ENCODE results near the gene PNPLA6.

The PNPLA6 gene

DNA sequence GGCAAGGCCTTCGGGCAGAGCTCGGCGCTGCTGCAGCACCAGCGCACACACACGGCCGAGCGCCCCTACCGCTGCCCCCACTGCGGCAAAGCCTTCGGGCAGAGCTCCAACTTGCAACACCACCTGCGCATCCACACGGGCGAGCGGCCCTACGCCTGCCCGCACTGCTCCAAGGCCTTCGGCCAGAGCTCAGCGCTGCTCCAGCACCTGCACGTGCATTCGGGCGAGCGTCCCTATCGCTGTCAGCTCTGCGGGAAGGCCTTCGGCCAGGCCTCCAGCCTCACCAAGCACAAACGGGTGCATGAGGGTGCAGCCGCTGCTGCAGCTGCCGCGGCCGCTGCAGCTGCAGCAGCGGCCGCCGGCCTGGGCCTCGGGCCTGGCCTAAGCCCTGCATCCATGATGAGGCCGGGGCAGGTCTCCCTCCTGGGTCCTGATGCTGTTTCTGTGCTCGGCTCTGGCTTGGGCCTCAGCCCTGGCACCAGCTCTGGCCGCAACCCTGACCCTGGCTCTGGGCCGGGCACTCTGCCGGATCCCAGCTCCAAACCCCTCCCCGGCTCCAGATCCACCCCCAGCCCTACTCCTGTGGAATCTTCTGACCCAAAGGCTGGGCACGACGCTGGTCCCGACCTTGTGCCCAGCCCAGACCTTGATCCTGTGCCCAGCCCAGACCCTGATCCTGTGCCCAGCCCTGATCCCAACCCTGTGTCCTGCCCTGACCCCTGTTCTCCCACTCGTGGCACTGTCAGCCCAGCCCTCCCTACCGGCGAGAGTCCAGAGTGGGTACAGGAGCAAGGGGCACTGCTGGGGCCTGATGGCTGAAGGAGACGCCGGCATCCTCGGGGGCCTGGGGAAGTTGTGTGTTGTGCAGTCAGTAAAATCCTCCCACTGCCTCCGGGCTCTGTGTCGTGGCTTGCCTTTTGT is 15.1 kb upstream of the PNPLA6 start:
- Histone ChIP-seq H3K4me2 (ENCODE audit: low read length, poor library complexity, severe bottlenecking) (no peak overlapping the region), H4K91ac (ENCODE audit: low read length) (peak overlapping the region; percentile 34), H2AK5ac (ENCODE audit: low read length, severe bottlenecking) (no peak overlapping the region), H4K8ac (ENCODE audit: low read length) (peak overlapping the region; percentile 12), H2BK5ac (ENCODE audit: low read depth, low read length, poor library complexity, severe bottlenecking) (no peak overlapping the region), H3K9me3 (ENCODE audit: control insufficient read depth, low read length) (no peaks in the 10 kb centered on the region), H3K18ac (ENCODE audit: low read depth in 1 of 2, low read length in 2 of 2) (no peak overlapping the region), H3K4ac (ENCODE audit: low read depth in 1 of 2, low read length in 2 of 2) (no peak overlapping the region), H2AFZ (ENCODE audit: low read depth, low read length) (no peak overlapping the region), H3K23ac (ENCODE audit: low read length in 2 of 2) (no peak overlapping the region), H3K4me1 (ENCODE audit: control insufficient read depth, insufficient read depth, low read depth, low read length) (peaks cover 21% of the 10 kb centered on the region), H3K27me3 (ENCODE audit: control insufficient read depth in 1 of 2, insufficient read depth in 1 of 2, low read length in 2 of 2) (no peaks in the 10 kb centered on the region), H2BK120ac (ENCODE audit: low read depth, low read length) (no peak overlapping the region), H2BK15ac (ENCODE audit: low read depth, poor library complexity, severe bottlenecking) (peak overlapping the region; percentile 36), H3K36me3 (ENCODE audit: control insufficient read depth in 1 of 2, insufficient read depth in 2 of 2, low read depth in 1 of 2, low read length in 2 of 2) (peaks cover 23 to 30% of the 10 kb centered on the region in 2 experiments), H3K4me3 (ENCODE audit: insufficient read depth in 1 of 2, low read depth in 1 of 2, low read length in 2 of 2) (no peak overlapping the region), H2BK12ac (ENCODE audit: low read length in 2 of 2) (no peak overlapping the region), H3K79me1 (replicated peaks; ENCODE audit: low read length, poor library complexity, severe bottlenecking) (peaks cover 46% of the 10 kb centered on the region), H3K14ac (ENCODE audit: low read length in 2 of 2) (no peak overlapping the region), H3K9ac (ENCODE audit: low read length) (no peak overlapping the region), H3K27ac (ENCODE audit: low read length, poor library complexity, severe bottlenecking) (no peak overlapping the region)
- no peak for DNase-seq
- 95% methylated on average over 51 of the region's 51 CpGs for WGBS

DNA sequence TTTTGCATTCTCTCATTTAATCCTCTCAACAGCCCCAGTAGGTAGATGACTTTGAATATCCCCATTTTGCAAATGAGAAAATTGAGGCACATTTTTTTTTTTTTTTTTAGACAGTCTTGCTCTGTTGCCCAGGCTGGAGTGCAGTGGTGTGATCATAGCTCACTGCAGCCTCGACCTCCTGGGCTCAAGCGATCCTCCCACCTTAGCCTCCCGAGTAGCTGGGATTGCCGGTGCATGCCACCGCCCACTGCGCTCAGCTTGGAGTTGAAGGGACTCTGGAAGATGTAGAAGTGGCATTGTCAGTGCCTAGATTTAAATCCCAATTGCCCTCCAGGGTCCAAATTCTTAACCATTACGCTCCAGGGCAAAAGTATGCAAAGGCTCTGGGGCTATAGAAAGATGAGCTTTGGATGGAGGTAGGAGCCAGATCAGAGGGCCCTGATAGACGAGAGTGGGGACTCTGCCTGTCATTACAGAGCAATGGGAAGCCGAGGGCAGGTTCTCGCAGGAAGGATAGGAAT is 13.9 kb upstream of the PNPLA6 start:
- Histone ChIP-seq H4K8ac (ENCODE audit: low read length) (peak overlapping the region; percentile 39), H3K36me3 (ENCODE audit: control insufficient read depth in 1 of 2, insufficient read depth in 2 of 2, low read depth in 1 of 2, low read length in 2 of 2) (peaks cover 34 to 40% of the 10 kb centered on the region in 2 experiments), H3K9ac (ENCODE audit: low read length) (peak overlapping the region; percentile 81), H3K9me3 (ENCODE audit: control insufficient read depth, low read length) (no peaks in the 10 kb centered on the region), H3K23ac (ENCODE audit: low read length in 2 of 2) (no peak overlapping the region), H3K4me1 (ENCODE audit: control insufficient read depth, insufficient read depth, low read depth, low read length) (peaks cover 19% of the 10 kb centered on the region), H2BK5ac (ENCODE audit: low read depth, low read length, poor library complexity, severe bottlenecking) (no peak overlapping the region), H2BK120ac (ENCODE audit: low read depth, low read length) (peak overlapping the region; percentile 23), H3K79me1 (replicated peaks; ENCODE audit: low read length, poor library complexity, severe bottlenecking) (peaks cover 45% of the 10 kb centered on the region), H3K4me2 (ENCODE audit: low read length, poor library complexity, severe bottlenecking) (peak overlapping the region; percentile 93), H3K4ac (ENCODE audit: low read depth in 1 of 2, low read length in 2 of 2) (peak overlapping the region in 1 of 2 experiments; percentile 97), H2BK15ac (ENCODE audit: low read depth, poor library complexity, severe bottlenecking) (no peak overlapping the region), H3K27ac (ENCODE audit: low read length, poor library complexity, severe bottlenecking) (no peak overlapping the region), H3K27me3 (ENCODE audit: control insufficient read depth in 1 of 2, insufficient read depth in 1 of 2, low read length in 2 of 2) (no peaks in the 10 kb centered on the region), H2AK5ac (ENCODE audit: low read length, severe bottlenecking) (peak overlapping the region; percentile 38), H3K4me3 (ENCODE audit: insufficient read depth in 1 of 2, low read depth in 1 of 2, low read length in 2 of 2) (peak overlapping the region in 1 of 2 experiments; percentile 95), H3K18ac (ENCODE audit: low read depth in 1 of 2, low read length in 2 of 2) (peak overlapping the region in 1 of 2 experiments; percentile 12), H2BK12ac (ENCODE audit: low read length in 2 of 2) (peak overlapping the region; percentile 6 to 73), H4K91ac (ENCODE audit: low read length) (peak overlapping the region; percentile 14), H3K14ac (ENCODE audit: low read length in 2 of 2) (no peak overlapping the region), H2AFZ (ENCODE audit: low read depth, low read length) (no peak overlapping the region)
- WGBS: 63% methylated on average over 10 of the region's 10 CpGs
- DNase-seq: no peak

- H3K4me1 ChIP-seq (ENCODE audit: control insufficient read depth, insufficient read depth, low read depth, low read length): peaks cover 15% of the 10 kb centered on the region
- peak within 1 kb of the TSS; percentile 96 for H3K4me2 ChIP-seq (ENCODE audit: low read length, poor library complexity, severe bottlenecking)
- peaks cover 44% of the 10 kb centered on the region for H3K79me1 ChIP-seq (replicated peaks; ENCODE audit: low read length, poor library complexity, severe bottlenecking)
- H3K23ac ChIP-seq (ENCODE audit: low read length in 2 of 2): peak within 1 kb of the TSS; percentile 29 to 65
- peak within 1 kb of the TSS; percentile 95 to 96 for H3K4me3 ChIP-seq (ENCODE audit: insufficient read depth in 1 of 2, low read depth in 1 of 2, low read length in 2 of 2)
- H2BK15ac ChIP-seq (ENCODE audit: low read depth, poor library complexity, severe bottlenecking): peak within 1 kb of the TSS; percentile 36
- H3K9me3 ChIP-seq (ENCODE audit: control insufficient read depth, low read length): no peaks in the 10 kb centered on the region
- H2AFZ ChIP-seq (ENCODE audit: low read depth, low read length): peak within 1 kb of the TSS; percentile 42
- DNase-seq: peak; percentile 96
- H3K27ac ChIP-seq (ENCODE audit: low read length, poor library complexity, severe bottlenecking): no peak within 1 kb of the TSS
- peak within 1 kb of the TSS in 1 of 2 experiments; percentile 94 for H3K14ac ChIP-seq (ENCODE audit: low read length in 2 of 2)
- H2BK5ac ChIP-seq (ENCODE audit: low read depth, low read length, poor library complexity, severe bottlenecking): no peak within 1 kb of the TSS
- peak within 1 kb of the TSS; percentile 36 for H4K91ac ChIP-seq (ENCODE audit: low read length)
- H2BK12ac ChIP-seq (ENCODE audit: low read length in 2 of 2): peak within 1 kb of the TSS; percentile 6 to 73
- WGBS: 1% methylated on average over 65 of the region's 65 CpGs
- H3K27me3 ChIP-seq (ENCODE audit: control insufficient read depth in 1 of 2, insufficient read depth in 1 of 2, low read length in 2 of 2): no peaks in the 10 kb centered on the region
- H3K36me3 ChIP-seq (ENCODE audit: control insufficient read depth in 1 of 2, insufficient read depth in 2 of 2, low read depth in 1 of 2, low read length in 2 of 2): peaks cover 41 to 47% of the 10 kb centered on the region in 2 experiments
- H3K9ac ChIP-seq (ENCODE audit: low read length): peak within 1 kb of the TSS; percentile 91
- peak within 1 kb of the TSS; percentile 38 for H2AK5ac ChIP-seq (ENCODE audit: low read length, severe bottlenecking)
- peak within 1 kb of the TSS; percentile 47 to 97 for H3K4ac ChIP-seq (ENCODE audit: low read depth in 1 of 2, low read length in 2 of 2)
- peak within 1 kb of the TSS; percentile 39 for H4K8ac ChIP-seq (ENCODE audit: low read length)
- peak within 1 kb of the TSS; percentile 46 to 94 for H3K18ac ChIP-seq (ENCODE audit: low read depth in 1 of 2, low read length in 2 of 2)
- peak within 1 kb of the TSS; percentile 23 for H2BK120ac ChIP-seq (ENCODE audit: low read depth, low read length)
Measured at GRCh38 chr19:7522072-7522922, 13.2 kb upstream of the PNPLA6 start, which contains the start of gene MCOLN1. MCOLN1 (plus strand) TSS chr19:7522624; CDS start chr19:7522751, 127 bp downstream.
